Stomach (tissue), 4 donors: ENCODE measurements around the gene GBP7.

Source experiments
- CTCF ChIP-seq, 7 experiments: fragments of 450-650 bp in 4 of 7; fragments of 200-600 bp in 3 of 7; sonication (generic) in 3 of 7; IDR thresholded peaks; one replicate each; pipeline ENCODE4 v1.5.1; 2016 to 2019; ENCODE audit warnings: antibody characterized with exemption in 7 of 7, control low read depth in 2 of 7, mild to moderate bottlenecking in 1 of 7
- POLR2A ChIP-seq, 4 donors: fragments of 450-650 bp; IDR thresholded peaks; one replicate each; pipeline ENCODE4 v1.6.1; 2016; ENCODE audit warnings: antibody characterized with exemption in 4 of 4, control low read depth in 2 of 4, mild to moderate bottlenecking in 1 of 4, moderate library complexity in 1 of 4

GRCh38 chr1:89147678-89148658 lies 27.8 kb downstream of the GBP7 start:
- TF ChIP-seq CTCF (IDR thresholded peaks at IDR 0.05) (no peak), POLR2A (IDR thresholded peaks at IDR 0.05) (no peak)
